SK-N-SH (cell line): ENCODE measurements around the gene LANCL2.

ENCODE experiments used
- CHD2 ChIP-seq: fragments of 150-350 bp; IDR thresholded peaks from 2 replicates; pipeline ENCODE4 v1.6.1; 2018; ENCODE audit warnings: low read length; ENCODE audit not compliant: partially characterized antibody
- EP300 ChIP-seq, 2 experiments: IDR thresholded peaks; 2 replicates each; pipeline versions ENCODE4 v1.4.0 to v1.6.1; 2012; ENCODE audit warnings: borderline replicate concordance in 1 of 2, low read depth in 1 of 2, low read length in 1 of 2
- EZH2phosphoT487 ChIP-seq: fragments of 200-600 bp; sonication (generic); IDR thresholded peaks from 2 replicates; pipeline ENCODE4 v1.6.1; 2017; ENCODE audit warnings: low read depth, mixed run types, mild to moderate bottlenecking, antibody characterized with exemption, moderate library complexity, borderline replicate concordance
- FOXJ3 ChIP-seq: sonication (generic); formaldehyde crosslinking; IDR thresholded peaks from 2 replicates; pipeline ENCODE4 v1.5.1; 2020; ENCODE audit warnings: mild to moderate bottlenecking, missing genetic modification reagents
- MXI1 ChIP-seq: IDR thresholded peaks from 2 replicates; pipeline ENCODE4 v1.6.1; 2012; ENCODE audit warnings: mild to moderate bottlenecking, low read depth, low read length, improper control_type of control experiment
- POLR2AphosphoS5 ChIP-seq: IDR thresholded peaks from 2 replicates; pipeline ENCODE4 v1.6.1; 2012; ENCODE audit warnings: low read depth, low read length
- RAD21 ChIP-seq: IDR thresholded peaks from 2 replicates; pipeline ENCODE4 v1.6.1; 2012; ENCODE audit warnings: mild to moderate bottlenecking, low read length
- SMC3 ChIP-seq: IDR thresholded peaks from 2 replicates; pipeline ENCODE4 v1.6.1; 2012; ENCODE audit warnings: low read depth, low read length, improper control_type of control experiment
- TAF1 ChIP-seq: IDR thresholded peaks from 2 replicates; pipeline ENCODE4 v1.6.1; 2012; ENCODE audit warnings: low read depth, mild to moderate bottlenecking, low read length, moderate library complexity, borderline replicate concordance
- TF ChIP-seq, protein P1 (sequence below): fragments of 200-600 bp; sonication (generic); IDR thresholded peaks from 2 replicates; pipeline ENCODE4 v1.6.1; 2017; ENCODE audit warnings: antibody characterized with exemption, mild to moderate bottlenecking, moderate library complexity
- TF ChIP-seq, protein P2 (sequence below): IDR thresholded peaks from 2 replicates; pipeline ENCODE4 v1.4.0; 2012; ENCODE audit warnings: low read depth, borderline replicate concordance

- no peak for TF ChIP-seq RAD21
- TF ChIP-seq, protein P1, sequence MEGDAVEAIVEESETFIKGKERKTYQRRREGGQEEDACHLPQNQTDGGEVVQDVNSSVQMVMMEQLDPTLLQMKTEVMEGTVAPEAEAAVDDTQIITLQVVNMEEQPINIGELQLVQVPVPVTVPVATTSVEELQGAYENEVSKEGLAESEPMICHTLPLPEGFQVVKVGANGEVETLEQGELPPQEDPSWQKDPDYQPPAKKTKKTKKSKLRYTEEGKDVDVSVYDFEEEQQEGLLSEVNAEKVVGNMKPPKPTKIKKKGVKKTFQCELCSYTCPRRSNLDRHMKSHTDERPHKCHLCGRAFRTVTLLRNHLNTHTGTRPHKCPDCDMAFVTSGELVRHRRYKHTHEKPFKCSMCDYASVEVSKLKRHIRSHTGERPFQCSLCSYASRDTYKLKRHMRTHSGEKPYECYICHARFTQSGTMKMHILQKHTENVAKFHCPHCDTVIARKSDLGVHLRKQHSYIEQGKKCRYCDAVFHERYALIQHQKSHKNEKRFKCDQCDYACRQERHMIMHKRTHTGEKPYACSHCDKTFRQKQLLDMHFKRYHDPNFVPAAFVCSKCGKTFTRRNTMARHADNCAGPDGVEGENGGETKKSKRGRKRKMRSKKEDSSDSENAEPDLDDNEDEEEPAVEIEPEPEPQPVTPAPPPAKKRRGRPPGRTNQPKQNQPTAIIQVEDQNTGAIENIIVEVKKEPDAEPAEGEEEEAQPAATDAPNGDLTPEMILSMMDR: no peak
- TF ChIP-seq, protein P2, sequence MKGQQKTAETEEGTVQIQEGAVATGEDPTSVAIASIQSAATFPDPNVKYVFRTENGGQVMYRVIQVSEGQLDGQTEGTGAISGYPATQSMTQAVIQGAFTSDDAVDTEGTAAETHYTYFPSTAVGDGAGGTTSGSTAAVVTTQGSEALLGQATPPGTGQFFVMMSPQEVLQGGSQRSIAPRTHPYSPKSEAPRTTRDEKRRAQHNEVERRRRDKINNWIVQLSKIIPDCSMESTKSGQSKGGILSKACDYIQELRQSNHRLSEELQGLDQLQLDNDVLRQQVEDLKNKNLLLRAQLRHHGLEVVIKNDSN: no peak
- no peak for TF ChIP-seq POLR2AphosphoS5
- TF ChIP-seq EP300 (IDR thresholded peaks at IDR 0.05; ENCODE audit: borderline replicate concordance in 1 of 2, low read depth in 1 of 2, low read length in 1 of 2): no peak
- TF ChIP-seq TAF1: no peak
- TF ChIP-seq MXI1: no peak
- no peak for TF ChIP-seq CHD2
- TF ChIP-seq FOXJ3: no peak
- no peak for TF ChIP-seq EZH2phosphoT487
- no peak for TF ChIP-seq SMC3
These were observed 35.1 kb downstream of the LANCL2 start for GRCh38 chr7:55400191-55400590.
